HepG2 (cell line): ENCODE data around the gene MAPK12. TPM values are rescaled to one million over a fixed set of nuclear protein-coding genes. Genes with fewer than 3 reads are reported as not detected.
A peak's percentile ranks its signal among the peaks of the same experiment; 100 is the strongest.

Source experiments
- EEA1 ChIP-seq: sonication (generic); formaldehyde crosslinking; IDR thresholded peaks from 2 replicates; pipeline ENCODE4 v1.5.1; 2020; ENCODE audit warnings: mild to moderate bottlenecking, missing genetic modification reagents, borderline replicate concordance
- HNRNPUL1 ChIP-seq: fragments of 200-400 bp; formaldehyde crosslinking; IDR thresholded peaks from 2 replicates; pipeline ENCODE4 v1.6.1; 2017; ENCODE audit warnings: low read depth, mild to moderate bottlenecking, low read length, moderate library complexity
- HOMEZ ChIP-seq: IDR thresholded peaks from 2 replicates; pipeline ENCODE4 v1.6.1; 2016; ENCODE audit warnings: low read depth
- NR1H2 ChIP-seq: sonication (generic); formaldehyde crosslinking; IDR thresholded peaks from 2 replicates; pipeline ENCODE4 v1.8.1; 2022; ENCODE audit warnings: low read depth, missing genetic modification reagents, borderline replicate concordance
- ONECUT2 ChIP-seq: sonication (generic); formaldehyde crosslinking; IDR thresholded peaks from 2 replicates; pipeline ENCODE4 v1.4.0; 2020; ENCODE audit warnings: missing genetic modification reagents
- PHF8 ChIP-seq: sonication (generic); formaldehyde crosslinking; IDR thresholded peaks from 2 replicates; pipeline ENCODE4 v1.5.0; 2020; ENCODE audit warnings: missing genetic modification reagents
- SMAD9 ChIP-seq: sonication (generic); formaldehyde crosslinking; IDR thresholded peaks from 2 replicates; pipeline ENCODE4 v1.5.1; 2020; ENCODE audit warnings: mild to moderate bottlenecking, missing genetic modification reagents
- SMYD3 ChIP-seq: sonication (generic); formaldehyde crosslinking; IDR thresholded peaks from 2 replicates; pipeline ENCODE4 v1.8.1; 2023; ENCODE audit warnings: mild to moderate bottlenecking, missing genetic modification reagents
- ZBTB3 ChIP-seq: sonication (generic); formaldehyde crosslinking; IDR thresholded peaks from 2 replicates; pipeline ENCODE4 v1.4.0; 2020; ENCODE audit warnings: low read depth, mild to moderate bottlenecking, moderate library complexity, missing genetic modification reagents, borderline replicate concordance
- ZMAT3 ChIP-seq: sonication (generic); formaldehyde crosslinking; conservative IDR thresholded peaks from 2 replicates; pipeline ENCODE4 v1.7.0; 2021; ENCODE audit warnings: missing genetic modification reagents
- ZNF101 ChIP-seq: sonication (generic); formaldehyde crosslinking; IDR thresholded peaks from 2 replicates; pipeline ENCODE4 v1.4.0; 2020; ENCODE audit warnings: mild to moderate bottlenecking, low read depth, missing genetic modification reagents, borderline replicate concordance
- ZNF160 ChIP-seq: sonication (generic); formaldehyde crosslinking; IDR thresholded peaks from 2 replicates; pipeline ENCODE4 v1.8.0; 2022; ENCODE audit warnings: mild to moderate bottlenecking, inconsistent platforms, missing genetic modification reagents
- ZNF709 ChIP-seq: sonication (generic); formaldehyde crosslinking; IDR thresholded peaks from 2 replicates; pipeline ENCODE4 v1.5.0; 2020; ENCODE audit warnings: mild to moderate bottlenecking, missing genetic modification reagents
- ZNF788 ChIP-seq: sonication (generic); formaldehyde crosslinking; IDR thresholded peaks from 2 replicates; pipeline ENCODE4 v1.5.0; 2020; ENCODE audit warnings: mild to moderate bottlenecking, missing genetic modification reagents, borderline replicate concordance
- ZNF841 ChIP-seq: sonication (generic); formaldehyde crosslinking; IDR thresholded peaks from 2 replicates; pipeline ENCODE4 v1.8.1; 2023; ENCODE audit warnings: missing genetic modification reagents, borderline replicate concordance
- ZSCAN20 ChIP-seq: sonication (generic); formaldehyde crosslinking; IDR thresholded peaks from 2 replicates; pipeline ENCODE4 v1.4.0; 2020; ENCODE audit warnings: missing genetic modification reagents, mild to moderate bottlenecking, borderline replicate concordance
- polyA plus RNA-seq, 8 experiments: library from polyadenylated mRNA; depleted of rRNA in 3 of 8; stranded (reverse) in 7 of 8; unstranded in 1 of 8; fragments of >200 nt; fragmentation: Illumina TruSeq in 4 of 8; extraction: Trizol in 4 of 8; gene quantifications; 2 replicates each; pipeline versions ENCODE4 v1.2.1 to v1.2.3, GENCODE V29; 2011 to 2016; ENCODE audit warnings: low read depth in 4 of 8, missing spikeins in 1 of 8, mixed read lengths in 1 of 8; ENCODE audit not compliant: insufficient read depth in 1 of 8
- total RNA-seq, 5 experiments: library from RNA; depleted of rRNA; stranded (reverse); fragments of >200 nt; fragmentation: Illumina TruSeq; extraction: Trizol; gene quantifications; 2 replicates each; pipeline ENCODE4 v1.2.3, GENCODE V29; 2016; ENCODE audit warnings: low read depth in 1 of 5
- TF ChIP-seq, protein P1 (sequence below): sonication (generic); formaldehyde crosslinking; IDR thresholded peaks from 2 replicates; pipeline ENCODE4 v1.4.0; 2020; ENCODE audit warnings: missing genetic modification reagents, borderline replicate concordance
- TF ChIP-seq, protein P2 (sequence below): sonication (generic); formaldehyde crosslinking; IDR thresholded peaks from 2 replicates; pipeline ENCODE4 v1.8.0; 2022; ENCODE audit warnings: missing genetic modification reagents, low read depth, mild to moderate bottlenecking, borderline replicate concordance
- TF ChIP-seq, protein P3 (sequence below), 2 experiments: sonication (generic) in 1 of 2; formaldehyde crosslinking in 1 of 2; IDR thresholded peaks; 2 replicates each; pipeline versions ENCODE4 v1.4.0 to v1.6.1; 2016 to 2020; ENCODE audit warnings: borderline replicate concordance in 1 of 2, low read depth in 1 of 2, mild to moderate bottlenecking in 1 of 2, missing genetic modification reagents in 1 of 2

Gene MAPK12
- total and polyA plus RNA-seq, 2 of the 13 experiments (the other 11 are each of a cell fraction or from before 2014, with no cell fraction given) = 22.2 to 23.3 TPM

- TF ChIP-seq HNRNPUL1 (no peak), NR1H2 (no peak), ZNF841 (CRISPR knock-in tag) (no peak), HOMEZ (no peak), ZBTB3 (CRISPR knock-in tag) (0 out of 2 replicates have a peak, but pooled peaks have one; percentile 33), SMAD9 (CRISPR knock-in tag) (no peak), PHF8 (CRISPR knock-in tag) (peak; percentile 74), SMYD3 (CRISPR knock-in tag) (0 out of 2 replicates have a peak, but pooled peaks have one; percentile 49), ZNF709 (no peak), ZMAT3 (CRISPR knock-in tag) (no peak), EEA1 (CRISPR knock-in tag) (peak; percentile 82; the same call in 1 of the 2 replicates), ONECUT2 (no peak), ZNF160 (CRISPR knock-in tag) (peak; percentile 9; the same call in 1 of the 2 replicates), ZNF788 (CRISPR knock-in tag) (no peak; the same call in none of the 2 replicates), ZSCAN20 (no peak), ZNF101 (CRISPR knock-in tag) (no peak)
- TF ChIP-seq, protein P1, sequence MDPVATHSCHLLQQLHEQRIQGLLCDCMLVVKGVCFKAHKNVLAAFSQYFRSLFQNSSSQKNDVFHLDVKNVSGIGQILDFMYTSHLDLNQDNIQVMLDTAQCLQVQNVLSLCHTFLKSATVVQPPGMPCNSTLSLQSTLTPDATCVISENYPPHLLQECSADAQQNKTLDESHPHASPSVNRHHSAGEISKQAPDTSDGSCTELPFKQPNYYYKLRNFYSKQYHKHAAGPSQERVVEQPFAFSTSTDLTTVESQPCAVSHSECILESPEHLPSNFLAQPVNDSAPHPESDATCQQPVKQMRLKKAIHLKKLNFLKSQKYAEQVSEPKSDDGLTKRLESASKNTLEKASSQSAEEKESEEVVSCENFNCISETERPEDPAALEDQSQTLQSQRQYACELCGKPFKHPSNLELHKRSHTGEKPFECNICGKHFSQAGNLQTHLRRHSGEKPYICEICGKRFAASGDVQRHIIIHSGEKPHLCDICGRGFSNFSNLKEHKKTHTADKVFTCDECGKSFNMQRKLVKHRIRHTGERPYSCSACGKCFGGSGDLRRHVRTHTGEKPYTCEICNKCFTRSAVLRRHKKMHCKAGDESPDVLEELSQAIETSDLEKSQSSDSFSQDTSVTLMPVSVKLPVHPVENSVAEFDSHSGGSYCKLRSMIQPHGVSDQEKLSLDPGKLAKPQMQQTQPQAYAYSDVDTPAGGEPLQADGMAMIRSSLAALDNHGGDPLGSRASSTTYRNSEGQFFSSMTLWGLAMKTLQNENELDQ (CRISPR knock-in tag) = no peak
- TF ChIP-seq, protein P2, sequence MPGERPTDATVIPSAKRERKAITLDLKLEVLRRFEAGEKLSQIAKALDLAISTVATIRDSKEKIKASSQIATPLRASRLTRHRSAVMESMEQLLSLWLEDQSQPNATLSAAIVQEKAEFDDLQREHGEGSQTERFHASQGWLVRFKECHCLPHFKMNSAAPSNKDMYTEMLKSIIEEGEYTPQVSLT (CRISPR knock-in tag) = no peak
- TF ChIP-seq, protein P3, sequence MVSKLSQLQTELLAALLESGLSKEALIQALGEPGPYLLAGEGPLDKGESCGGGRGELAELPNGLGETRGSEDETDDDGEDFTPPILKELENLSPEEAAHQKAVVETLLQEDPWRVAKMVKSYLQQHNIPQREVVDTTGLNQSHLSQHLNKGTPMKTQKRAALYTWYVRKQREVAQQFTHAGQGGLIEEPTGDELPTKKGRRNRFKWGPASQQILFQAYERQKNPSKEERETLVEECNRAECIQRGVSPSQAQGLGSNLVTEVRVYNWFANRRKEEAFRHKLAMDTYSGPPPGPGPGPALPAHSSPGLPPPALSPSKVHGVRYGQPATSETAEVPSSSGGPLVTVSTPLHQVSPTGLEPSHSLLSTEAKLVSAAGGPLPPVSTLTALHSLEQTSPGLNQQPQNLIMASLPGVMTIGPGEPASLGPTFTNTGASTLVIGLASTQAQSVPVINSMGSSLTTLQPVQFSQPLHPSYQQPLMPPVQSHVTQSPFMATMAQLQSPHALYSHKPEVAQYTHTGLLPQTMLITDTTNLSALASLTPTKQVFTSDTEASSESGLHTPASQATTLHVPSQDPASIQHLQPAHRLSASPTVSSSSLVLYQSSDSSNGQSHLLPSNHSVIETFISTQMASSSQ (IDR thresholded peaks at IDR 0.05; ENCODE audit: low read depth) = no peak
- TF ChIP-seq, protein P3 (CRISPR knock-in tag; IDR thresholded peaks at IDR 0.05; ENCODE audit: borderline replicate concordance) = 0 out of 2 replicates have a peak, but pooled peaks have one; percentile 37
These were observed 10.7 kb downstream of the MAPK12 start, which contains the start of gene HDAC10 (continued) for GRCh38 chr22:50250555-50251476.
